Measurements from ENCODE around the gene CNPY1. TPM values are rescaled to one million over a fixed set of nuclear protein-coding genes. Genes with fewer than 3 reads are reported as not detected.

The CNPY1 gene
- total RNA-seq, 4 donors from 2014 or later = not detected

DNA sequence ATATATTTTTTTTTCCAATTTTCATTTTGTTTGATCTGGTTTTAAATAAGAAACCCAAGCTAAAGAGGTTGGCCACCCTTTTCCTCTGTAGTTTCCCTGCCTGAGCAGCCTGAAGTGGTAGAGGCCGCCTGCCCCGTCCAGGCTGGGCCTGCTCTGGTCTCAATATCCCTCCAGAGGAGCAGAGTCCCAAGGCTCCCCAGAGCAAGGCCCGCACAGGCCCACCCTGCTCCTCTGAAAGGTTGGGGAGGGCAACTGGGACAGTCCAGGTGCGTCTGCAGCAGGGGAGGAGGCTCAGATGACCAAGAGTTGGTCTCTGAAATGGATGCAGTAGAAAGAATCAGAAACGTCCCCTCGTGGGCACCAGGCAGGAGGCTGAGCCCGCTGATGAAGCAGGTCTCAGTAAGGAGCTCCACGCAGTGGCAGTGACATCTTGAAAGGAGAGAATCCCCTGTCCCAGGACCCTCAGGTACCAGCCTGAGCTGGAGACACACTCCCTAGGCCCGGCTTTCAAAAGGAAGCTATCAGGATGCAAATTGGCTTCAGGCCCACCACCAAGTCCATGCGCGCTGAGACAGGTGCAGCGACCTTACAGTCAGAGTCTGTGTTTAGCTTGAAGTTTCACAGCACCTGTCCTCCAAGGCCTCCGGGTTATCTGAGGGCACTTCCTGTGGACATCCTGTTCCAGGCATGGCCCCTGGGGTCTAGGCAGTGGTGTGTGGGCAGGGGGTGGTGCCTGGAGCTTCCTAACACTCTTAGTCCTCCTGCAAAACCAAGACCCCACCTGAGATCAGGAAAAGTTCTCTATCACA lies 50.7 kb downstream of the CNPY1 start:
- no peaks in the 10 kb centered on the region for H3K9me3 ChIP-seq
- no peak overlapping the region for H3K4me3 ChIP-seq
- H3K27me3 ChIP-seq = peaks cover 86% of the 10 kb centered on the region
- in situ Hi-C loops (cut with MboI; ENCODE audit: low pct_ligation_motif_present in 1 of 4, low pct_unique_long_range_greater_than_20kb in 1 of 4, low sequenced_read_pairs in 3 of 4) = no loop called here
- H3K36me3 ChIP-seq = no peaks in the 10 kb centered on the region
- intact Hi-C loops (cut with DNase I; ENCODE audit: low total_unique reads) = no loop called here
- no peak for DNase-seq
- TF ChIP-seq, protein P1, sequence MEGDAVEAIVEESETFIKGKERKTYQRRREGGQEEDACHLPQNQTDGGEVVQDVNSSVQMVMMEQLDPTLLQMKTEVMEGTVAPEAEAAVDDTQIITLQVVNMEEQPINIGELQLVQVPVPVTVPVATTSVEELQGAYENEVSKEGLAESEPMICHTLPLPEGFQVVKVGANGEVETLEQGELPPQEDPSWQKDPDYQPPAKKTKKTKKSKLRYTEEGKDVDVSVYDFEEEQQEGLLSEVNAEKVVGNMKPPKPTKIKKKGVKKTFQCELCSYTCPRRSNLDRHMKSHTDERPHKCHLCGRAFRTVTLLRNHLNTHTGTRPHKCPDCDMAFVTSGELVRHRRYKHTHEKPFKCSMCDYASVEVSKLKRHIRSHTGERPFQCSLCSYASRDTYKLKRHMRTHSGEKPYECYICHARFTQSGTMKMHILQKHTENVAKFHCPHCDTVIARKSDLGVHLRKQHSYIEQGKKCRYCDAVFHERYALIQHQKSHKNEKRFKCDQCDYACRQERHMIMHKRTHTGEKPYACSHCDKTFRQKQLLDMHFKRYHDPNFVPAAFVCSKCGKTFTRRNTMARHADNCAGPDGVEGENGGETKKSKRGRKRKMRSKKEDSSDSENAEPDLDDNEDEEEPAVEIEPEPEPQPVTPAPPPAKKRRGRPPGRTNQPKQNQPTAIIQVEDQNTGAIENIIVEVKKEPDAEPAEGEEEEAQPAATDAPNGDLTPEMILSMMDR (IDR thresholded peaks at IDR 0.05) = no peak
- peaks cover 0 to 8% (median 7%) of the 10 kb centered on the region in 4 donors for H3K4me1 ChIP-seq
- no peak overlapping the region for H3K27ac ChIP-seq
- WGBS, 2 donors (ENCODE audit: low coverage in 1 of 2) = 78 to 100% methylated on average over 1 to 11 of the region's 13 CpGs

GRCh38 chr7:155494551-155494950 lies 51.8 kb downstream of the CNPY1 start:
- in situ Hi-C loops (cut with MboI; ENCODE audit: low pct_ligation_motif_present in 1 of 4, low pct_unique_long_range_greater_than_20kb in 1 of 4, low sequenced_read_pairs in 3 of 4) = no loop called here
- peaks cover 81% of the 10 kb centered on the region for H3K27me3 ChIP-seq
- 87% methylated on average over 16 of the region's 16 CpGs; no CpG with 5 or more reads in 1 of the 2 donors for WGBS, 2 donors (ENCODE audit: low coverage in 1 of 2)
- no peaks in the 10 kb centered on the region for H3K9me3 ChIP-seq
- peaks cover 0 to 14% (median 8%) of the 10 kb centered on the region in 4 donors for H3K4me1 ChIP-seq
- no peaks in the 10 kb centered on the region for H3K36me3 ChIP-seq
- intact Hi-C loops (cut with DNase I; ENCODE audit: low total_unique reads) = no loop called here
- no peak overlapping the region for H3K27ac ChIP-seq
- DNase-seq = no peak
- TF ChIP-seq POLR2AphosphoS5 (IDR thresholded peaks at IDR 0.05) (no peak), EP300 (IDR thresholded peaks at IDR 0.05; ENCODE audit: low read depth) (no peak), POLR2A (IDR thresholded peaks at IDR 0.05) (no peak)
- TF ChIP-seq, protein P1 (IDR thresholded peaks at IDR 0.05) = no peak
- H3K4me3 ChIP-seq = no peak overlapping the region

DNA sequence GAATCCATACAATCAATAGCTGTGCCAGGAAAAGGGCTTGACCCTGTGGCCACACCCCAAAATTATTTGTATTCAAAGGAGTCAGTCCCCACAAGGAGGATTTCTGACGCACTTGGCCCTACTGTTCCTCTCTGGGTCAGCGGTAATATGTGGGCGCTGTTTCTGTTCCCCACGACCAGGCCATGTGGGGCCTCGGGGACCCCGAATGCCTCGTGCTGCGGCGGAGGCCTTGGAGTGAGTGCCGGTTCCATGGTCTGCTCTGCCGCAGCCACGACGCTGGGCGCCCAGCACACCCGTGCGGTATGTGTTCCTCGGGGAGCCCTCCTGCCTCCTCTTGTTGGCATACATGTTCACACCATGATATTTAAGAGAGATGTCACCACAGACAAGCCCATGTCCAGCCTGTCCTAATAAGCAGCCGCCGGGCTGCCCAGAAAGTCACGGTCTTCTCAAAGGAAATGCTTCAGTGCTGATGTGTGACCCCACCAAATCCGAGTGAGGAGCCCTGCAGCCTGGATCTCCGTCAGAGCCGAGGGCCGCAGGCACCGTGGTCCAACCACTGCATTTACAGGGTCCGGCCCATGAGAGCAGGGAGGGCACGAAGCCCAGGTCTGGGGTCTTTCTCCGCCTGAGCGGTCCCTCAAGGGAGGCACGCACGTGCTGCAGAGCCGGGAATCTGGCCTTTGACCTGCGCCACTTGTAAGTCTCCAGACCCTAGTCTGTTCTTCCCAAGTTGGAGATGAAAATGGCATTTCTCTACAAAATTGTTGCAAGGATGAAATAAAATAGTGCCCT lies 52.4 kb downstream of the CNPY1 start:
- Histone ChIP-seq H3K9me3 (no peaks in the 10 kb centered on the region), H3K36me3 (no peaks in the 10 kb centered on the region), H3K4me3 (no peak overlapping the region), H3K27me3 (peaks cover 81% of the 10 kb centered on the region), H3K27ac (no peak overlapping the region), H3K4me1 (peaks cover 0 to 14% (median 8%) of the 10 kb centered on the region in 4 donors)
- DNase-seq = no peak
- 83% methylated on average over 33 of the region's 33 CpGs; no CpG with 5 or more reads in 1 of the 2 donors for WGBS, 2 donors (ENCODE audit: low coverage in 1 of 2)
- intact Hi-C loops (cut with DNase I; ENCODE audit: low total_unique reads) = no loop called here
- in situ Hi-C loops (cut with MboI; ENCODE audit: low pct_ligation_motif_present in 1 of 4, low pct_unique_long_range_greater_than_20kb in 1 of 4, low sequenced_read_pairs in 3 of 4) = no loop called here
- TF ChIP-seq, protein P1 (IDR thresholded peaks at IDR 0.05) = no peak
- no peak for TF ChIP-seq POLR2A (IDR thresholded peaks at IDR 0.05)

DNA sequence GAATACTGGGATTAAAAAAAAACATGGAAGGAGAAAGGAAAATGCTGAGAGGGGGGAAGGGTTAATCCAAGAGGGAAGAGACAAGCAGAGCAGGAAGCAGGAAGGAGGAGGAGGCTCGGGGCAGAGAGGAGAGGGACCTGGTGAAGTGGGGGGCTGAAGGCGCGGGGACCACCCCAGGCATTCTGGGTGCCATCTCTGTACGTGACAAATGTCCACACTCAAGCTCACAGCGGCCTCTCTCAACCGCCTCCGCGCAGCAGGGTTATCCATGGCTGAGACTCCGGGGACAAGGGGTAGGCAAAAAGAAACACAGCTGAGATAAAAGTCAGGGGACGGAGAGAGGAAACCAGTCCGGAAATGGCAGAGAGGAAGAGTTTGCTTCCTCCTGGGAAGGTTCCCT lies 54.5 kb downstream of the CNPY1 start:
- H3K9me3 ChIP-seq = no peaks in the 10 kb centered on the region
- H3K36me3 ChIP-seq = no peaks in the 10 kb centered on the region
- peaks cover 0 to 14% (median 8%) of the 10 kb centered on the region in 4 donors for H3K4me1 ChIP-seq
- TF ChIP-seq EP300 (IDR thresholded peaks at IDR 0.05; ENCODE audit: low read depth) (no peak), POLR2A (IDR thresholded peaks at IDR 0.05) (no peak), POLR2AphosphoS5 (IDR thresholded peaks at IDR 0.05) (no peak)
- TF ChIP-seq, protein P1 (IDR thresholded peaks at IDR 0.05) = no peak
- H3K27ac ChIP-seq = no peak overlapping the region
- WGBS, 2 donors (ENCODE audit: low coverage in 1 of 2) = 58 to 83% methylated on average over 7 to 11 of the region's 11 CpGs
- DNase-seq = no peak
- no peak overlapping the region for H3K4me3 ChIP-seq
- intact Hi-C loops (cut with DNase I; ENCODE audit: low total_unique reads) = no loop called here
- in situ Hi-C loops (cut with MboI; ENCODE audit: low pct_ligation_motif_present in 1 of 4, low pct_unique_long_range_greater_than_20kb in 1 of 4, low sequenced_read_pairs in 3 of 4) = no loop called here
- peaks cover 79% of the 10 kb centered on the region for H3K27me3 ChIP-seq
